Hepatocyte (in vitro differentiated cells): ENCODE results near the gene CCDC183. TPM values are rescaled to one million over a fixed set of nuclear protein-coding genes. Genes with fewer than 3 reads are reported as not detected.

Experiments
- DNase-seq: peaks from one replicate; pipeline ENCODE4 v3.0.0-alpha.2; 2016; ENCODE audit warnings: low spot score
- H2AFZ ChIP-seq: fragments of 200-600 bp; sonication (generic); 2 replicates; pipeline ENCODE4 v1.6.0; 2016; ENCODE audit warnings: antibody characterized with exemption, mild to moderate bottlenecking
- H3K27ac ChIP-seq: fragments of 200-600 bp; sonication (generic); 2 replicates; pipeline ENCODE4 v1.5.1; 2016; ENCODE audit warnings: mild to moderate bottlenecking
- H3K27me3 ChIP-seq: fragments of 200-600 bp; sonication (generic); 2 replicates; pipeline ENCODE4 v1.6.1; 2016
- H3K36me3 ChIP-seq: fragments of 200-600 bp; sonication (generic); replicated peaks from 2 replicates; pipeline ENCODE4 v1.5.1; 2016; ENCODE audit warnings: low read depth; ENCODE audit not compliant: insufficient read depth
- H3K4me1 ChIP-seq: fragments of 200-600 bp; sonication (generic); 2 replicates; pipeline ENCODE4 v1.5.1; 2016; ENCODE audit warnings: mild to moderate bottlenecking, moderate library complexity; ENCODE audit not compliant: insufficient read depth
- H3K4me2 ChIP-seq: fragments of 200-600 bp; sonication (generic); 2 replicates; pipeline ENCODE4 v1.6.0; 2016
- H3K4me3 ChIP-seq: fragments of 200-600 bp; sonication (generic); 2 replicates; pipeline ENCODE4 v1.5.1; 2016; ENCODE audit warnings: mild to moderate bottlenecking
- H3K79me2 ChIP-seq: fragments of 200-600 bp; sonication (generic); 2 replicates; pipeline ENCODE4 v1.6.0; 2017; ENCODE audit warnings: mild to moderate bottlenecking
- H3K9me2 ChIP-seq: fragments of 200-600 bp; sonication (generic); replicated peaks from 2 replicates; pipeline ENCODE4 v1.6.0; 2017; ENCODE audit warnings: mild to moderate bottlenecking; ENCODE audit not compliant: insufficient read depth
- H3K9me3 ChIP-seq: fragments of 200-600 bp; sonication (generic); 2 replicates; pipeline ENCODE4 v1.5.1; 2016; ENCODE audit warnings: low read depth, mild to moderate bottlenecking
- H4K20me1 ChIP-seq: fragments of 200-600 bp; sonication (generic); 2 replicates; pipeline ENCODE4 v1.6.0; 2016; ENCODE audit warnings: mild to moderate bottlenecking; ENCODE audit not compliant: insufficient read depth, poor library complexity, severe bottlenecking
- EZH2 ChIP-seq: fragments of 200-600 bp; sonication (generic); IDR thresholded peaks from 2 replicates; pipeline ENCODE4 v1.6.1; 2016; ENCODE audit warnings: antibody characterized with exemption, mild to moderate bottlenecking, borderline replicate concordance
- EZH2phosphoT487 ChIP-seq: fragments of 200-600 bp; sonication (generic); IDR thresholded peaks from one replicate; pipeline ENCODE4 v1.6.1; 2018; ENCODE audit warnings: antibody characterized with exemption, mild to moderate bottlenecking, low read depth, moderate library complexity; ENCODE audit not compliant: unreplicated experiment, severe bottlenecking
- WGBS: methylation state at CpG from one replicate; pipeline ENCODE4 v1.1.6; 2016; ENCODE audit warnings: low lambda C conversion rate; ENCODE audit errors: missing lambda C conversion rate; 5-methylcytosine and 5-hydroxymethylcytosine counted together
- polyA plus RNA-seq: library from polyadenylated mRNA; unstranded; fragments of >200 nt; fragmentation: Nextera tagmentation; extraction: Ambion mirVana; gene quantifications from 2 replicates; pipeline ENCODE4 v1.2.1, GENCODE V29; 2016
- total RNA-seq: library from RNA; depleted of rRNA; stranded (reverse); fragments of >200 nt; gene quantifications from 2 replicates; pipeline ENCODE4 v1.2.3, GENCODE V29; 2014
- TF ChIP-seq, protein P1 (sequence below): fragments of 200-600 bp; sonication (generic); IDR thresholded peaks from 2 replicates; pipeline ENCODE4 v1.5.1; 2016; ENCODE audit warnings: antibody characterized with exemption, mild to moderate bottlenecking; ENCODE audit not compliant: poor library complexity

Gene CCDC183
- total and polyA plus RNA-seq, 2 experiments from 2014 or later, result 17.7 to 32.1 TPM

DNA sequence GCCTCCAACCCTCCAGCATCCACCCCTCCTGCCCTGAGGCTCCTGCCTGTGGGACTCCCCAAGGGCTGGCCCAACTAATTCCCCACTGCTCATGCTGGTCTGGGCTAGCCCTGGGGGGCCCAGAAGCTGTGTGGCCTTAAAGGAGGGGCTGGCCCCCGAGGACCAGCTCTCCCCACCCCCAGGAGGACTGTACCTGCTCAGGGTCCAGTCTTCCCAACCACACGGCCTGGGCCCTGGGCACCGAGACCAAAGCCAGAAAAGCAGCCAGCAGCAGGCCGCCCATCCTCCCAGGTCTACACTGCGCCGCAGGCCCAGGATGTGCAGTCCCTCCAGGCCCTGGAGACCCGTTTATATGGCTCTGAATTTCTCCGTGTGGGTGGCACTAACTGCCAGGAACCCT lies 47.9 kb upstream of the CCDC183 start, which contains the start of gene LCN6:
Gene LCN6 (minus strand): TSS at position 325 of the 400 bp plus-strand sequence. CDS start 42 bp downstream, at position 283.
- Histone ChIP-seq H3K9me2 (no peaks in the 10 kb centered on the region), H3K27me3 (no peaks in the 10 kb centered on the region), H3K36me3 (no peaks in the 10 kb centered on the region), H3K4me3 (no peak within 1 kb of the TSS), H3K4me2 (no peak within 1 kb of the TSS), H4K20me1 (no peaks in the 10 kb centered on the region), H3K9me3 (no peaks in the 10 kb centered on the region), H2AFZ (no peak within 1 kb of the TSS), H3K27ac (no peak within 1 kb of the TSS), H3K79me2 (no peaks in the 10 kb centered on the region), H3K4me1 (no peaks in the 10 kb centered on the region)
- 85% methylated on average over 8 of the region's 8 CpGs for WGBS
- TF ChIP-seq, protein P1, sequence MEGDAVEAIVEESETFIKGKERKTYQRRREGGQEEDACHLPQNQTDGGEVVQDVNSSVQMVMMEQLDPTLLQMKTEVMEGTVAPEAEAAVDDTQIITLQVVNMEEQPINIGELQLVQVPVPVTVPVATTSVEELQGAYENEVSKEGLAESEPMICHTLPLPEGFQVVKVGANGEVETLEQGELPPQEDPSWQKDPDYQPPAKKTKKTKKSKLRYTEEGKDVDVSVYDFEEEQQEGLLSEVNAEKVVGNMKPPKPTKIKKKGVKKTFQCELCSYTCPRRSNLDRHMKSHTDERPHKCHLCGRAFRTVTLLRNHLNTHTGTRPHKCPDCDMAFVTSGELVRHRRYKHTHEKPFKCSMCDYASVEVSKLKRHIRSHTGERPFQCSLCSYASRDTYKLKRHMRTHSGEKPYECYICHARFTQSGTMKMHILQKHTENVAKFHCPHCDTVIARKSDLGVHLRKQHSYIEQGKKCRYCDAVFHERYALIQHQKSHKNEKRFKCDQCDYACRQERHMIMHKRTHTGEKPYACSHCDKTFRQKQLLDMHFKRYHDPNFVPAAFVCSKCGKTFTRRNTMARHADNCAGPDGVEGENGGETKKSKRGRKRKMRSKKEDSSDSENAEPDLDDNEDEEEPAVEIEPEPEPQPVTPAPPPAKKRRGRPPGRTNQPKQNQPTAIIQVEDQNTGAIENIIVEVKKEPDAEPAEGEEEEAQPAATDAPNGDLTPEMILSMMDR, result no peak
- DNase-seq, result no peak

- no peaks in the 10 kb centered on the region for H3K4me1 ChIP-seq
- no peak overlapping the region for H2AFZ ChIP-seq
- H3K27ac ChIP-seq, result no peak overlapping the region
- H3K4me2 ChIP-seq, result no peak overlapping the region
- H3K79me2 ChIP-seq, result no peaks in the 10 kb centered on the region
- TF ChIP-seq EZH2phosphoT487, result no peak
- no peak for TF ChIP-seq EZH2
- TF ChIP-seq, protein P1, result no peak
- no peaks in the 10 kb centered on the region for H3K36me3 ChIP-seq
- no peaks in the 10 kb centered on the region for H4K20me1 ChIP-seq
- no peaks in the 10 kb centered on the region for H3K9me3 ChIP-seq
- DNase-seq, result no peak
- H3K9me2 ChIP-seq, result no peaks in the 10 kb centered on the region
- WGBS, result 90% methylated on average over 21 of the region's 21 CpGs
- no peaks in the 10 kb centered on the region for H3K27me3 ChIP-seq
- no peak overlapping the region for H3K4me3 ChIP-seq
These were observed 47.2 kb upstream of the CCDC183 start for GRCh38 chr9:136748666-136749611.

GRCh38 chr9:136750526-136750925 lies 45.6 kb upstream of the CCDC183 start:
- Histone ChIP-seq H4K20me1 (no peaks in the 10 kb centered on the region), H3K9me3 (no peaks in the 10 kb centered on the region), H3K4me3 (no peak overlapping the region), H3K4me2 (no peak overlapping the region), H3K36me3 (no peaks in the 10 kb centered on the region), H3K27me3 (no peaks in the 10 kb centered on the region), H3K27ac (no peak overlapping the region), H3K9me2 (no peaks in the 10 kb centered on the region), H3K4me1 (no peaks in the 10 kb centered on the region), H2AFZ (no peak overlapping the region), H3K79me2 (no peaks in the 10 kb centered on the region)
- WGBS, result 79% methylated on average over 2 of the region's 2 CpGs
- no peak for TF ChIP-seq EZH2phosphoT487
- TF ChIP-seq, protein P1, result no peak
- TF ChIP-seq EZH2, result no peak
- no peak for DNase-seq
